OCI-LY1 (cell line): ENCODE results near the gene MOV10.

ENCODE experiments used
- H2AFZ ChIP-seq: fragments of 200-600 bp; sonication (generic), shearing (Covaris generic); 2 replicates; pipeline ENCODE4 v1.6.0; 2014; ENCODE audit warnings: antibody characterized with exemption, mild to moderate bottlenecking, low read length
- H3F3A ChIP-seq: fragments of 200-600 bp; sonication (generic), shearing (Covaris generic); 2 replicates; pipeline ENCODE4 v1.6.0; 2014; ENCODE audit warnings: mild to moderate bottlenecking, antibody characterized with exemption, low read length, moderate library complexity; ENCODE audit not compliant: insufficient read depth
- H3K27ac ChIP-seq: fragments of 200-600 bp; sonication (generic); 2 replicates; pipeline ENCODE4 v1.5.1; 2014; ENCODE audit warnings: low read length, mixed run types, mild to moderate bottlenecking, low read depth; ENCODE audit not compliant: poor library complexity, severe bottlenecking
- H3K27me3 ChIP-seq: fragments of 200-600 bp; sonication (generic); 2 replicates; pipeline ENCODE4 v1.6.0; 2014; ENCODE audit warnings: antibody characterized with exemption, mild to moderate bottlenecking, low read length, moderate library complexity; ENCODE audit not compliant: insufficient read depth
- H3K36me3 ChIP-seq: fragments of 200-600 bp; sonication (generic); 2 replicates; pipeline ENCODE4 v1.6.1; 2014; ENCODE audit warnings: mild to moderate bottlenecking, antibody characterized with exemption, low read length, moderate library complexity, mixed read lengths; ENCODE audit not compliant: insufficient read depth
- H3K4me1 ChIP-seq: fragments of 200-600 bp; sonication (generic); 2 replicates; pipeline ENCODE4 v1.5.1; 2014; ENCODE audit warnings: mild to moderate bottlenecking, low read length, moderate library complexity; ENCODE audit not compliant: insufficient read depth, severe bottlenecking
- H3K4me2 ChIP-seq: fragments of 200-600 bp; sonication (generic), shearing (Covaris generic); 2 replicates; pipeline ENCODE4 v1.6.1; 2014; ENCODE audit warnings: low read length
- H3K4me3 ChIP-seq: fragments of 200-600 bp; sonication (generic); 2 replicates; pipeline ENCODE4 v1.5.1; 2014; ENCODE audit warnings: low read length, low read depth, mild to moderate bottlenecking, mixed read lengths; ENCODE audit not compliant: poor library complexity, severe bottlenecking
- H3K79me2 ChIP-seq: fragments of 200-600 bp; shearing (Covaris generic); 2 replicates; pipeline ENCODE4 v1.6.1; 2016; ENCODE audit warnings: mixed run types, low read length, mixed read lengths; ENCODE audit not compliant: insufficient read depth
- H3K9ac ChIP-seq: fragments of 200-600 bp; sonication (generic), shearing (Covaris generic); 2 replicates; pipeline ENCODE4 v1.6.1; 2014; ENCODE audit warnings: mild to moderate bottlenecking, low read length, mixed read lengths
- H3K9me2 ChIP-seq: fragments of 200-600 bp; sonication (generic), shearing (Covaris generic); 2 replicates; pipeline ENCODE4 v1.6.1; 2014; ENCODE audit warnings: low read depth, mild to moderate bottlenecking, low read length, mixed read lengths
- H3K9me3 ChIP-seq: fragments of 200-600 bp; shearing (Covaris generic); 2 replicates; pipeline ENCODE4 v1.6.1; 2014; ENCODE audit warnings: low read length, mixed read lengths
- H4K20me1 ChIP-seq: fragments of 200-600 bp; sonication (generic), shearing (Covaris generic); 2 replicates; pipeline ENCODE4 v1.6.0; 2016; ENCODE audit warnings: mild to moderate bottlenecking, low read length; ENCODE audit not compliant: insufficient read depth
- EZH2 ChIP-seq: fragments of 200-600 bp; sonication (generic), shearing (Covaris generic); IDR thresholded peaks from 2 replicates; pipeline ENCODE4 v1.8.0; 2017; ENCODE audit warnings: borderline replicate concordance, mixed run types, mild to moderate bottlenecking, antibody characterized with exemption, low read length, moderate library complexity, mixed read lengths
- TF ChIP-seq, protein P1 (sequence below): fragments of 200-600 bp; sonication (generic), shearing (Covaris generic); IDR thresholded peaks from 2 replicates; pipeline ENCODE4 v1.5.1; 2017; ENCODE audit warnings: mild to moderate bottlenecking, antibody characterized with exemption, low read length, moderate library complexity, mixed read lengths

MOV10 gene

GRCh38 chr1:112672842-112673241 lies 1.6 kb upstream of the MOV10 start:
- Histone ChIP-seq H3K4me3 (no peak overlapping the region), H3K4me1 (peaks cover 40% of the 10 kb centered on the region), H3F3A (no peaks in the 10 kb centered on the region; the same call in 1 of the 2 replicates), H3K79me2 (no peaks in the 10 kb centered on the region), H3K9me3 (no peaks in the 10 kb centered on the region), H3K4me2 (no peak overlapping the region), H3K9me2 (no peaks in the 10 kb centered on the region), H3K27me3 (no peaks in the 10 kb centered on the region), H3K36me3 (peaks cover 46% of the 10 kb centered on the region), H2AFZ (no peak overlapping the region), H3K27ac (peak overlapping the region; percentile 30), H3K9ac (no peak overlapping the region), H4K20me1 (no peaks in the 10 kb centered on the region)
- TF ChIP-seq EZH2: no peak
- TF ChIP-seq, protein P1, sequence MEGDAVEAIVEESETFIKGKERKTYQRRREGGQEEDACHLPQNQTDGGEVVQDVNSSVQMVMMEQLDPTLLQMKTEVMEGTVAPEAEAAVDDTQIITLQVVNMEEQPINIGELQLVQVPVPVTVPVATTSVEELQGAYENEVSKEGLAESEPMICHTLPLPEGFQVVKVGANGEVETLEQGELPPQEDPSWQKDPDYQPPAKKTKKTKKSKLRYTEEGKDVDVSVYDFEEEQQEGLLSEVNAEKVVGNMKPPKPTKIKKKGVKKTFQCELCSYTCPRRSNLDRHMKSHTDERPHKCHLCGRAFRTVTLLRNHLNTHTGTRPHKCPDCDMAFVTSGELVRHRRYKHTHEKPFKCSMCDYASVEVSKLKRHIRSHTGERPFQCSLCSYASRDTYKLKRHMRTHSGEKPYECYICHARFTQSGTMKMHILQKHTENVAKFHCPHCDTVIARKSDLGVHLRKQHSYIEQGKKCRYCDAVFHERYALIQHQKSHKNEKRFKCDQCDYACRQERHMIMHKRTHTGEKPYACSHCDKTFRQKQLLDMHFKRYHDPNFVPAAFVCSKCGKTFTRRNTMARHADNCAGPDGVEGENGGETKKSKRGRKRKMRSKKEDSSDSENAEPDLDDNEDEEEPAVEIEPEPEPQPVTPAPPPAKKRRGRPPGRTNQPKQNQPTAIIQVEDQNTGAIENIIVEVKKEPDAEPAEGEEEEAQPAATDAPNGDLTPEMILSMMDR: peak; percentile 33

DNA sequence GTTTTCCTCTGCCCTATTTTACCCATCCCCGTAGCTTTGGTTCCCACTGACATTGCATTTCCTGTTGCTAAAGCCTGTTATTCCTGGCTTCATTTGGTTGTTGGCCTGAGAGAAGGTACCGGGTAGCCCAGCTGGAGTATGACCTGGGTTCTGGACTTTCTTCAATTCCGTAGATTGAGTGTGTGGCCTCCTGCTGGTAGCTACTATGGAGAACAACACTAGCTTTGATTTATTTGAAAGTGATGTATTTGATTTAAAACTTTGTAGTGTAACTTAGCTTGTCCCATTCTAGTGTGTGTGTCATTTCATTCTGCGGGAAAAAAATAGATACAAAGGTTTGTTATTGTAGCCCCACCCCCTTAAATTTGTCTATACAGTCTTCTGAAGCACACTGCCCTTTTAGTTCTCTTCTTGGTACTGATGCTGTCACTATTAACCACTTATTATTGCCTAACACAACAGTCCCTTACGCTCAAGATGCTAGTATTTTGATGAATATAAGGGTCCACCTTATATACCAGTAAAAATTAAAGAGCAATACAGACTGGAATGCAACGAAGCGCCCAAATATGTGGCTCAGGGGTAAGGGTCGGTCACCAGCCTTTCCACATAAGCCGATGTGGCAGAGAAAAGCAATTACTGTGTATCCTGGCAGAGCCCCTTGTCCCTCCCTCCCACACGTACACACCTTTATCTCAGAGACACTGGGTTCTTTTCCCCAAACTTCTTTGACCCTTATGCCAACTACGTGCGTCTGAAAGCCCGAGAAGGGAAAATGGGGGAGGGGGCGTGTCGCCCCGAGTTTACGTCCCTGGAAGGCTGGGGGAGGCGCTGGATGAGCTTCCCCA lies 643 bp upstream of the MOV10 start:
- H4K20me1 ChIP-seq: no peaks in the 10 kb centered on the region
- H3K9me2 ChIP-seq: no peaks in the 10 kb centered on the region
- TF ChIP-seq, protein P1: peak; percentile 48; the same call in 1 of the 2 replicates
- TF ChIP-seq EZH2: no peak
- no peaks in the 10 kb centered on the region for H3K79me2 ChIP-seq
- peaks cover 36% of the 10 kb centered on the region for H3K36me3 ChIP-seq
- H3K4me2 ChIP-seq: peak overlapping the region; percentile 70
- H3K27me3 ChIP-seq: no peaks in the 10 kb centered on the region
- H3F3A ChIP-seq: no peaks in the 10 kb centered on the region
- peak overlapping the region; percentile 82 for H3K9ac ChIP-seq
- peak overlapping the region; percentile 73 for H3K4me3 ChIP-seq
- peak overlapping the region; percentile 39 for H3K27ac ChIP-seq
- H2AFZ ChIP-seq: no peak overlapping the region
- H3K4me1 ChIP-seq: peaks cover 48% of the 10 kb centered on the region
- no peaks in the 10 kb centered on the region for H3K9me3 ChIP-seq

DNA sequence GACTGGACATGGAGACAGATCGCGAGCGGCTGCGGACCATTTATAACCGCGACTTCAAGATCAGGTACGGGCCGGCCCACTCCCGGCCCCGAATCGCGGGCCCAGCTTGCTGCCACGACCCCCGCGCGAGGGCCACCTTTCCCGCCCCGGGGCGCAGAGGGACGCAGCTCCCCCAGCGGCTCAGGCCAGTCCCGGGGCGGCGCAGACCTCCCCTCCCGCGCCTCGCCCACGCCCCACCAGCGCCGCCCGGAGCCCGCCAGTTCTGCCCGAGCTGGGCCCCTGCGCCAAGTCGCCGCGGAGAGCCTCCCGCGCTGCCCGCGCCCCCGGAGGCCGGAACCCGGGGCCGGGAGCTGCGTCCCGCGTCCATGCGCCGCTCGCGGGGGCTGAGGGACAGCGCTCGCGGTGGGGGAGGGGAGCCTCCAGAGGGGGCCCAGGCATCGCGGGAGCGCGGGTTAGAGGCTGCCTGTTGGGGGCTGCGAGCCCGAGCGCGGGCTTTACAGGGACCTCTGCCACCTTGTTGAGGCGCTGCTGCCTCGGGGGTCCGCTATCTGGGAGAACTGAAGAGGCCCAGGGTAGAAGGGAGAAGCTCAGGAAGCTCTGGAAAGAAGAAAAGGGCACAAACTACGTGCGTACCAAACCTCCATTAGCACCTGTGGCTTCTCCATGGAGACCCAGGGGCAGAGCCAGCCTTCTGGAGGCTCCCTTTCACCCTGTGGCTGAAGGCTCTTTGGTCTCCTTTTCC lies 698 bp downstream of the MOV10 start:
- H3K9me2 ChIP-seq: no peaks in the 10 kb centered on the region
- H3F3A ChIP-seq: no peaks in the 10 kb centered on the region
- TF ChIP-seq EZH2: no peak
- TF ChIP-seq, protein P1: no peak
- H3K36me3 ChIP-seq: peaks cover 23% of the 10 kb centered on the region; the same call in 1 of the 2 replicates
- H3K27ac ChIP-seq: peak overlapping the region; percentile 68
- H3K4me3 ChIP-seq: peak overlapping the region; percentile 73
- peak overlapping the region; percentile 82 for H3K9ac ChIP-seq
- peaks cover 48% of the 10 kb centered on the region for H3K4me1 ChIP-seq
- no peak overlapping the region for H2AFZ ChIP-seq
- no peaks in the 10 kb centered on the region for H3K27me3 ChIP-seq
- no peaks in the 10 kb centered on the region for H4K20me1 ChIP-seq
- H3K4me2 ChIP-seq: peak overlapping the region; percentile 70
- H3K9me3 ChIP-seq: no peaks in the 10 kb centered on the region
- no peaks in the 10 kb centered on the region for H3K79me2 ChIP-seq
